Fibroblast of villous mesenchyme (primary cell): ENCODE data around the gene PCGF2. TPM values are rescaled to one million over a fixed set of nuclear protein-coding genes. Genes with fewer than 3 reads are reported as not detected.
"Not testable (repeated sequence)": the region's sequence is repeated elsewhere in the genome, so short reads cannot be mapped to it uniquely, and the experiment has no call there.

Experiments
- DNase-seq: peaks from one replicate; pipeline ENCODE4 v3.0.0-alpha.2; 2010; ENCODE audit warnings: low read depth
- H3K4me3 ChIP-seq: 2 replicates; pipeline ENCODE4 v1.5.1; 2011; ENCODE audit warnings: low read depth, mild to moderate bottlenecking, low read length
- CTCF ChIP-seq: IDR thresholded peaks from 2 replicates; pipeline ENCODE4 v1.5.1; 2012; ENCODE audit warnings: low read depth, mild to moderate bottlenecking, low read length; ENCODE audit not compliant: insufficient read depth
- total RNA-seq: library from RNA; depleted of rRNA; stranded (reverse); fragments of >200 nt; gene quantifications from 2 replicates; pipeline ENCODE4 v1.2.3, GENCODE V29; 2012

The PCGF2 gene
- total RNA-seq, 1 donor: 7.8 TPM

DNA sequence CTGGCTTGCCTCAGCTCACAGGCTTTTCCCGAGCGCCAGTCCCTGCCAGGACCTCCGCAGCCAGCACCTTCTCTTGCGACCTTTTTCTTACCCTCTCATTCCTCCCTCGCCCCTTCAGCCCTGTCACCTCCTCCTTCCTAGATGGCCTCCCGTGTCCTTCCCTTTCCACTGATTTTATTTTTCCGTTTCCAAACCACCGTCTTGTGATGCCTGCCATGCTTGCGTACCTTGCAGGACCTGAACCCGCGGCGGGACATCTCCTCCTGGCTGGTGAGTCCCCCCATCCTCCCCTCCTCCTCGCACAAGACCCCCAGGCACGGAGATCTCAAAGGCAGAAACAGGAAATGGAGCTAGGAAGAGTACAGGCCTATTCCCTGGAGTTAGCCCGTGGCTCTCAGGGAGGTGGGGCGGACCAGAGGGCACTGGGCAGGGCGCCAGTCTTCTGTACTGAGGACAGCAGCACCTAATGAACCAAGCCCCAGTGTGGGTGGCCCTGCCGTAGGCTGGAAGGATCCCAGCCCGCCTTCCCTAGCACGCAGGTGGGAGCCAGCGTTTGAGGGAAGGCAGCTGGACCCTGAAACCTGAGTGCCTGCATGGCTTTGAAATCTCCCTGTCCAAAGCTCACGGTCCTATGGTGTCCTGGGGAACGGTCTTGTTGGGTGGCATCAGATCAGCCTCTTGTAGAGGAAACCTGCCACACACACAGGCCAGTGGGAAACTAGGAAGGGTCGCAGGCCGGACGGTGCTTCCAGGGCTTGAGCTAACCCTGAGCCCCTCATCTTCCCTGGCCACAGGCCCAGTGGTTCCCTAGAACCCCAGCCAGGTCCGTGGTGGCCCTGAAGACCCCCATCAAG lies 17.4 kb downstream of the PCGF2 start:
- peak overlapping the region; percentile 81 for H3K4me3 ChIP-seq
- DNase-seq: peak; percentile 76
- TF ChIP-seq CTCF: no peak

GRCh38 chr17:38729886-38730525 lies 18.1 kb downstream of the PCGF2 start, which contains the start of gene CISD3:
CISD3 (plus strand) TSS chr17:38730341; CDS start chr17:38730359, 18 bp downstream.
- peak; percentile 42 for TF ChIP-seq CTCF
- DNase-seq: peak; percentile 83
- peak within 1 kb of the TSS; percentile 81 for H3K4me3 ChIP-seq

GRCh38 chr17:38729368-38729885 lies 18.7 kb downstream of the PCGF2 start:
- H3K4me3 ChIP-seq: peak overlapping the region; percentile 52
- DNase-seq: no peak
- no peak for TF ChIP-seq CTCF

- DNase-seq: no peak
- H3K4me3 ChIP-seq: no peak overlapping the region
- TF ChIP-seq CTCF: no peak
Measured at GRCh38 chr17:38728290-38728831, 19.8 kb downstream of the PCGF2 start.

DNA sequence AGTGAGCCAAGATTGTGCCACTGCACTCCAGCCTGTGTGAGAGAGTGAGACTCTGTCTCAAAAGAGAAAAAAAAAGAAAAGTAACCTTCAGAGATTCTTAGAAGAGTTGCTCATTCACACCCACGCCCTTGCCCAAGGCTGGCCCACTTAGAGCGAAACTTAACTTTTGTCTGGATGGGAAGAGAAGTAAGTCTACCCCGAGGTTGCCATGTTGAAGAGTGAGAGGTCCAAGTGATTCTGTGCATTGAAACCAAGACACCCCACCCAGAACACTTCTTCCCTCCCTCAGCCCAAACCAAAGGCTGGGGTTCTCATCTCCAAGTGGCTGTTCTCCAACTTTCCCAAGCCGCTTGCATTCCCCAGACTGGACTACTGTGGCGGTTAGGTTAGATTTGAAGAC lies 20.4 kb downstream of the PCGF2 start:
- TF ChIP-seq CTCF: no peak
- DNase-seq: no peak
- H3K4me3 ChIP-seq: no peak overlapping the region

- H3K4me3 ChIP-seq, DNase-seq: not testable (repeated sequence)
Measured at GRCh38 chr17:38726145-38726544, 22.0 kb downstream of the PCGF2 start.

- no peak for TF ChIP-seq CTCF
- DNase-seq: no peak
- no peak overlapping the region for H3K4me3 ChIP-seq
Measured at GRCh38 chr17:38725066-38725465, 23.1 kb downstream of the PCGF2 start.
